ENCODE results near the gene HMCN1. TPM values are rescaled to one million over a fixed set of nuclear protein-coding genes. Genes with fewer than 3 reads are reported as not detected.
A peak's percentile ranks its signal among the peaks of the same experiment; 100 is the strongest.
"Not testable (repeated sequence)": the region's sequence is repeated elsewhere in the genome, so short reads cannot be mapped to it uniquely, and the experiment has no call there.

The HMCN1 gene
- total RNA-seq, 1 experiment from 2014 or later: 0.44 TPM

- in situ Hi-C loops (cut with HindIII; ENCODE audit: low pct_unique_long_range_greater_than_20kb, low sequenced_read_pairs): no loop called here
Measured at GRCh38 chr1:185869590-185869989, 135.4 kb downstream of the HMCN1 start.

GRCh38 chr1:185871627-185872150, 137.5 kb downstream of the HMCN1 start:
- DNase-seq (ENCODE audit: low read depth): no peak
- in situ Hi-C loops (cut with HindIII; ENCODE audit: low pct_unique_long_range_greater_than_20kb, low sequenced_read_pairs): no loop called here

More at GRCh38 chr1:185869590-185869989, 135.4 kb downstream of the HMCN1 start:
- no peak for DNase-seq (ENCODE audit: low read depth)

- DNase-seq (ENCODE audit: low read depth): no peak
- in situ Hi-C loops (cut with HindIII; ENCODE audit: low pct_unique_long_range_greater_than_20kb, low sequenced_read_pairs): no loop called here
Measured at GRCh38 chr1:185874246-185874645, 140.1 kb downstream of the HMCN1 start.

GRCh38 chr1:185880330-185880729, 146.1 kb downstream of the HMCN1 start:
- no peak for DNase-seq (ENCODE audit: low read depth)
- in situ Hi-C loops (cut with HindIII; ENCODE audit: low pct_unique_long_range_greater_than_20kb, low sequenced_read_pairs): no loop called here

GRCh38 chr1:185880779-185881333, 146.7 kb downstream of the HMCN1 start:
- in situ Hi-C loops (cut with HindIII; ENCODE audit: low pct_unique_long_range_greater_than_20kb, low sequenced_read_pairs): no loop called here

GRCh38 chr1:185886046-185886445, 151.9 kb downstream of the HMCN1 start:
- in situ Hi-C loops (cut with HindIII; ENCODE audit: low pct_unique_long_range_greater_than_20kb, low sequenced_read_pairs): no loop called here

More at GRCh38 chr1:185880779-185881333, 146.7 kb downstream of the HMCN1 start:
- DNase-seq (ENCODE audit: low read depth): no peak

GRCh38 chr1:185886671-185887070, 152.5 kb downstream of the HMCN1 start:
- in situ Hi-C loops (cut with HindIII; ENCODE audit: low pct_unique_long_range_greater_than_20kb, low sequenced_read_pairs): no loop called here

More at GRCh38 chr1:185886046-185886445, 151.9 kb downstream of the HMCN1 start:
- DNase-seq (ENCODE audit: low read depth): no peak

GRCh38 chr1:185892831-185893403, 158.7 kb downstream of the HMCN1 start:
- in situ Hi-C loops (cut with HindIII; ENCODE audit: low pct_unique_long_range_greater_than_20kb, low sequenced_read_pairs); DNase-seq (ENCODE audit: low read depth): not testable (repeated sequence)

More at GRCh38 chr1:185886671-185887070, 152.5 kb downstream of the HMCN1 start:
- no peak for DNase-seq (ENCODE audit: low read depth)

- DNase-seq (ENCODE audit: low read depth): no peak
Measured at GRCh38 chr1:185894791-185895190, 160.6 kb downstream of the HMCN1 start.

GRCh38 chr1:185895208-185895900, 161.2 kb downstream of the HMCN1 start:
- DNase-seq (ENCODE audit: low read depth): no peak
- in situ Hi-C loops (cut with HindIII; ENCODE audit: low pct_unique_long_range_greater_than_20kb, low sequenced_read_pairs): no loop called here

More at GRCh38 chr1:185894791-185895190, 160.6 kb downstream of the HMCN1 start:
- in situ Hi-C loops (cut with HindIII; ENCODE audit: low pct_unique_long_range_greater_than_20kb, low sequenced_read_pairs): no loop called here

- no peak for DNase-seq (ENCODE audit: low read depth)
- in situ Hi-C loops (cut with HindIII; ENCODE audit: low pct_unique_long_range_greater_than_20kb, low sequenced_read_pairs): no loop called here
Measured at GRCh38 chr1:185896863-185897262, 162.7 kb downstream of the HMCN1 start.

- in situ Hi-C loops (cut with HindIII; ENCODE audit: low pct_unique_long_range_greater_than_20kb, low sequenced_read_pairs): no loop called here
- no peak for DNase-seq (ENCODE audit: low read depth)
Measured at GRCh38 chr1:185906186-185906585, 172.0 kb downstream of the HMCN1 start.

- in situ Hi-C loops (cut with HindIII; ENCODE audit: low pct_unique_long_range_greater_than_20kb, low sequenced_read_pairs): no loop called here
- no peak for DNase-seq (ENCODE audit: low read depth)
Measured at GRCh38 chr1:185907246-185907645, 173.1 kb downstream of the HMCN1 start.

GRCh38 chr1:185911978-185912377, 177.8 kb downstream of the HMCN1 start:
- DNase-seq (ENCODE audit: low read depth): no peak
- in situ Hi-C loops (cut with HindIII; ENCODE audit: low pct_unique_long_range_greater_than_20kb, low sequenced_read_pairs): no loop called here

- in situ Hi-C loops (cut with HindIII; ENCODE audit: low pct_unique_long_range_greater_than_20kb, low sequenced_read_pairs): no loop called here
- no peak for DNase-seq (ENCODE audit: low read depth)
Measured at GRCh38 chr1:185912504-185912903, 178.3 kb downstream of the HMCN1 start.

- in situ Hi-C loops (cut with HindIII; ENCODE audit: low pct_unique_long_range_greater_than_20kb, low sequenced_read_pairs): no loop called here
- no peak for DNase-seq (ENCODE audit: low read depth)
Measured at GRCh38 chr1:185914089-185914488, 179.9 kb downstream of the HMCN1 start.

- in situ Hi-C loops (cut with HindIII; ENCODE audit: low pct_unique_long_range_greater_than_20kb, low sequenced_read_pairs): no loop called here
- DNase-seq (ENCODE audit: low read depth): no peak
Measured at GRCh38 chr1:185916861-185917260, 182.7 kb downstream of the HMCN1 start.

GRCh38 chr1:185917646-185918045, 183.5 kb downstream of the HMCN1 start:
- peak; percentile 32 for DNase-seq (ENCODE audit: low read depth)

GRCh38 chr1:185920602-185921001, 186.4 kb downstream of the HMCN1 start:
- in situ Hi-C loops (cut with HindIII; ENCODE audit: low pct_unique_long_range_greater_than_20kb, low sequenced_read_pairs): no loop called here
- no peak for DNase-seq (ENCODE audit: low read depth)

More at GRCh38 chr1:185917646-185918045, 183.5 kb downstream of the HMCN1 start:
- in situ Hi-C loops (cut with HindIII; ENCODE audit: low pct_unique_long_range_greater_than_20kb, low sequenced_read_pairs): no loop called here

Measured in Caki2 (cell line).